Astrocyte (in vitro differentiated cells and primary cell): ENCODE results near the gene AUP1.

ENCODE experiments used
- EZH2 ChIP-seq: IDR thresholded peaks from 2 replicates; pipeline ENCODE4 v1.6.1; 2012; ENCODE audit warnings: mild to moderate bottlenecking, low read length, inconsistent platforms; ENCODE audit not compliant: insufficient read depth
- TF ChIP-seq, protein P1 (sequence below): IDR thresholded peaks from 2 replicates; pipeline ENCODE4 v1.5.1; 2011; ENCODE audit warnings: low read depth, mild to moderate bottlenecking, inconsistent platforms, low read length, moderate library complexity; ENCODE audit not compliant: insufficient read depth

DNA sequence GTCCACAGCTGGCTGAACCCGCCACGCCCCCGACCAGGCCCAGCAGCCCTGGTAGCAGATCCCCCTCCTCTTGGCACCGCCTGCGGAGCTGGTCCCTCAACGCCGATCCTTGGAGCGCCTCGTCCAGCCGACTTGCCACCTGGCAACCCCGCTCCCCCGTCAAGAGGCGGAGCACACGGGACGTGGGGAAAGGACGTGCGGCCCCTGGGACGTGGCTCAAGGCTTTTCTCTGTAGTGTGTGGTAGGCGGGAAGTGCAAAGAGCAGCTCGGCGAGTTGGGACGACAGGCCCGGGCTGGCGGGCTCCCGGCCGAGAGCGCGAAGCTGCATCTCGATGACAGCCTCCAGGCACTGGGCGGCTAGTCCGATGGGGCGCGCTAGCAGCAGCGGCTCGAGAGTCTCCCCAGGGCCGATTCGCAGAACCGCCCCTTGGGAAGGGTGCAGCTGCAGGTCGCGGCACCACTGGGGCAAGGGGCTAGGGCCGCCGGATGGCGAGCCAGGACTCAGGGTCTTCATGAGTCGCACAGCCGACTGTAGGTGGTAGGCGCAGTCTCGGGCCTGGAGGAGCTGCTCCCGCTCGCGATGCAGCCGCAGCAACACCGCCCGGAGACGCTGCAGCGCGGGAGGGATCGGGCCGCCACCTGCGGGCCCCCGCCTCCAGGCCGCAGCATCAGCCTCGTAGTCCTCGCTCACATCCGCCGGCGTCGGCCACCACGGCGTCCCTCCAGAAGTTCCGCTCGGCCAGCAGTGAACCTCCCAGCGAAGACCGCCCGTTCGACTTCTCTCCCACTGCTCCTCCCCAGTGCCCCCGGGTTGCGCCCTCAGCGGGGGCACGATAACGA, 47.3 kb downstream of the AUP1 start:
- TF ChIP-seq, protein P1, sequence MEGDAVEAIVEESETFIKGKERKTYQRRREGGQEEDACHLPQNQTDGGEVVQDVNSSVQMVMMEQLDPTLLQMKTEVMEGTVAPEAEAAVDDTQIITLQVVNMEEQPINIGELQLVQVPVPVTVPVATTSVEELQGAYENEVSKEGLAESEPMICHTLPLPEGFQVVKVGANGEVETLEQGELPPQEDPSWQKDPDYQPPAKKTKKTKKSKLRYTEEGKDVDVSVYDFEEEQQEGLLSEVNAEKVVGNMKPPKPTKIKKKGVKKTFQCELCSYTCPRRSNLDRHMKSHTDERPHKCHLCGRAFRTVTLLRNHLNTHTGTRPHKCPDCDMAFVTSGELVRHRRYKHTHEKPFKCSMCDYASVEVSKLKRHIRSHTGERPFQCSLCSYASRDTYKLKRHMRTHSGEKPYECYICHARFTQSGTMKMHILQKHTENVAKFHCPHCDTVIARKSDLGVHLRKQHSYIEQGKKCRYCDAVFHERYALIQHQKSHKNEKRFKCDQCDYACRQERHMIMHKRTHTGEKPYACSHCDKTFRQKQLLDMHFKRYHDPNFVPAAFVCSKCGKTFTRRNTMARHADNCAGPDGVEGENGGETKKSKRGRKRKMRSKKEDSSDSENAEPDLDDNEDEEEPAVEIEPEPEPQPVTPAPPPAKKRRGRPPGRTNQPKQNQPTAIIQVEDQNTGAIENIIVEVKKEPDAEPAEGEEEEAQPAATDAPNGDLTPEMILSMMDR: no peak
- no peak for TF ChIP-seq EZH2
